Thymus (tissue), 11 donors: ENCODE results near the gene EXPH5. TPM values are rescaled to one million over a fixed set of nuclear protein-coding genes. Genes with fewer than 3 reads are reported as not detected.

Experiments
- DNase-seq, 9 donors: peaks; one replicate each; pipeline ENCODE4 v3.0.0-alpha.2; 2013; ENCODE audit warnings: low spot score in 9 of 9, low read depth in 6 of 9, missing footprints in 1 of 9
- H3K27ac ChIP-seq, 2 donors: one replicate each; pipeline ENCODE4 v1.5.1; 2013; ENCODE audit warnings: control low read depth in 1 of 2, low read depth in 1 of 2, low read length in 1 of 2, mild to moderate bottlenecking in 1 of 2, moderate library complexity in 1 of 2
- H3K27me3 ChIP-seq, 2 donors: one replicate each; pipeline ENCODE4 v1.5.1; 2013; ENCODE audit warnings: low read length in 1 of 2; ENCODE audit not compliant: control insufficient read depth in 2 of 2, insufficient read depth in 1 of 2
- H3K36me3 ChIP-seq, 2 donors: one replicate each; pipeline ENCODE4 v1.5.1; 2013; ENCODE audit warnings: low read length in 1 of 2, mild to moderate bottlenecking in 1 of 2, moderate library complexity in 1 of 2; ENCODE audit not compliant: control insufficient read depth in 2 of 2, insufficient read depth in 2 of 2
- H3K4me1 ChIP-seq, 2 donors: one replicate each; pipeline ENCODE4 v1.5.1; 2013; ENCODE audit warnings: low read length in 2 of 2; ENCODE audit not compliant: control insufficient read depth in 2 of 2, insufficient read depth in 2 of 2
- H3K4me3 ChIP-seq, 2 donors: one replicate each; pipeline ENCODE4 v1.5.1; 2013; ENCODE audit warnings: low read length in 2 of 2, control low read depth in 1 of 2, mild to moderate bottlenecking in 1 of 2
- H3K9me3 ChIP-seq, 2 donors: one replicate each; pipeline ENCODE4 v1.5.1; 2013; ENCODE audit warnings: low read length in 1 of 2, mild to moderate bottlenecking in 1 of 2; ENCODE audit not compliant: control insufficient read depth in 2 of 2, insufficient read depth in 1 of 2
- WGBS: extraction: QIAGEN DNeasy Blood & Tissue Kit; methylation state at CpG from one replicate; pipeline ENCODE4 v1.1.7; 2013; 5-methylcytosine and 5-hydroxymethylcytosine counted together
- polyA plus RNA-seq: library from polyadenylated mRNA; stranded (reverse); fragments of 200-250 nt; gene quantifications from one replicate; pipeline ENCODE4 v1.2.3, GENCODE V29; 2013
- total RNA-seq: library from RNA; stranded (reverse); fragments of 120-200 nt; gene quantifications from one replicate; pipeline ENCODE4 v1.2.4, GENCODE V29; 2013
- donor health status: healthy.

The EXPH5 gene
- total and polyA plus RNA-seq, 2 donors, result 1.8 TPM

- DNase-seq, result no peak
- Histone ChIP-seq H3K4me3 (no peak overlapping the region), H3K4me1 (no peaks in the 10 kb centered on the region), H3K27ac (no peak overlapping the region), H3K36me3 (no peaks in the 10 kb centered on the region), H3K27me3 (no peaks in the 10 kb centered on the region), H3K9me3 (no peaks in the 10 kb centered on the region)
Measured at GRCh38 chr11:108580043-108580442, 13.5 kb downstream of the EXPH5 start.

DNA sequence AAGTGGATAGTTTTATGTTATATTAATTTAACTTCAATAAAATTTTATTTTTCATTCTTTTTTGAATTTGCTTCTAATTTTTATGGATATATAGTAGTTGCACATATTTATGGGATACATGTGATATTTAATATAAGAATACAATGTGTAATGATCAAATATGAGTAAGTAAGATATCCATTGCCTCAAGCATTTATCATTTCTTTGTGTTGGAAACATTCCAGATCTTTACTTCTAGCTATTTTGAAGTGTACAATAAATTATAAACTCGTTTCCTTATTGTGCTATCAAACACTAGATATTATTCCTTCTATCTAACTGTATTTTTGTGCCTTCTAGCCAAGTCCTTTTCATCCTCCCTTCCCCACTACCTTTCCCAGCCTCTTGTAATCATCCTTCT is 17.0 kb downstream of the EXPH5 start:
- Histone ChIP-seq H3K9me3 (no peaks in the 10 kb centered on the region), H3K36me3 (no peaks in the 10 kb centered on the region), H3K4me3 (no peak overlapping the region), H3K27me3 (no peaks in the 10 kb centered on the region), H3K4me1 (no peaks in the 10 kb centered on the region), H3K27ac (no peak overlapping the region)
- DNase-seq, result no peak
- 77% methylated on average over 1 of the region's 1 CpG for WGBS

GRCh38 chr11:108574675-108575074 is 18.9 kb downstream of the EXPH5 start:
- Histone ChIP-seq H3K4me1 (no peaks in the 10 kb centered on the region), H3K27me3 (no peaks in the 10 kb centered on the region), H3K9me3 (no peaks in the 10 kb centered on the region), H3K4me3 (no peak overlapping the region), H3K27ac (no peak overlapping the region), H3K36me3 (no peaks in the 10 kb centered on the region)
- 94% methylated on average over 4 of the region's 4 CpGs for WGBS
- DNase-seq, result no peak

GRCh38 chr11:108571001-108571400 is 22.6 kb downstream of the EXPH5 start:
- H3K4me1 ChIP-seq, result no peaks in the 10 kb centered on the region
- H3K36me3 ChIP-seq, result no peaks in the 10 kb centered on the region
- no peaks in the 10 kb centered on the region for H3K9me3 ChIP-seq
- no peak overlapping the region for H3K27ac ChIP-seq
- DNase-seq, result no peak
- H3K27me3 ChIP-seq, result no peaks in the 10 kb centered on the region
- H3K4me3 ChIP-seq, result no peak overlapping the region
- 91% methylated on average over 2 of the region's 2 CpGs for WGBS

GRCh38 chr11:108569896-108570295 is 23.7 kb downstream of the EXPH5 start:
- H3K4me1 ChIP-seq, result no peaks in the 10 kb centered on the region
- H3K36me3 ChIP-seq, result no peaks in the 10 kb centered on the region
- no peak for DNase-seq
- H3K27me3 ChIP-seq, result no peaks in the 10 kb centered on the region
- no peaks in the 10 kb centered on the region for H3K9me3 ChIP-seq
- WGBS, result 100% methylated on average over 1 of the region's 1 CpG
- no peak overlapping the region for H3K4me3 ChIP-seq
- no peak overlapping the region for H3K27ac ChIP-seq

GRCh38 chr11:108568195-108568858 is 25.2 kb downstream of the EXPH5 start:
- WGBS, result 98% methylated on average over 11 of the region's 11 CpGs
- no peak for DNase-seq

GRCh38 chr11:108565653-108566052 is 27.9 kb downstream of the EXPH5 start:
- H3K27ac ChIP-seq, result no peak overlapping the region
- H3K9me3 ChIP-seq, result no peaks in the 10 kb centered on the region
- no peak overlapping the region for H3K4me3 ChIP-seq
- no peak for DNase-seq
- 98% methylated on average over 3 of the region's 3 CpGs for WGBS
- no peaks in the 10 kb centered on the region for H3K36me3 ChIP-seq
- no peaks in the 10 kb centered on the region for H3K4me1 ChIP-seq
- no peaks in the 10 kb centered on the region for H3K27me3 ChIP-seq

More at GRCh38 chr11:108568195-108568858, 25.2 kb downstream of the EXPH5 start:
- Histone ChIP-seq H3K4me1 (no peaks in the 10 kb centered on the region), H3K36me3 (no peaks in the 10 kb centered on the region), H3K4me3 (no peak overlapping the region), H3K9me3 (no peaks in the 10 kb centered on the region), H3K27ac (no peak overlapping the region), H3K27me3 (no peaks in the 10 kb centered on the region)

- WGBS, result 93% methylated on average over 5 of the region's 5 CpGs
- H3K27ac ChIP-seq, result no peak overlapping the region
Measured at GRCh38 chr11:108562746-108563581, 30.6 kb downstream of the EXPH5 start.

GRCh38 chr11:108561535-108561991 is 32.0 kb downstream of the EXPH5 start:
- Histone ChIP-seq H3K27me3 (no peaks in the 10 kb centered on the region), H3K9me3 (no peaks in the 10 kb centered on the region), H3K36me3 (no peaks in the 10 kb centered on the region), H3K4me3 (no peak overlapping the region), H3K27ac (no peak overlapping the region), H3K4me1 (no peaks in the 10 kb centered on the region)
- WGBS, result 76% methylated on average over 3 of the region's 3 CpGs
- DNase-seq, result no peak

More at GRCh38 chr11:108562746-108563581, 30.6 kb downstream of the EXPH5 start:
- no peaks in the 10 kb centered on the region for H3K27me3 ChIP-seq
- H3K4me1 ChIP-seq, result no peaks in the 10 kb centered on the region
- H3K36me3 ChIP-seq, result no peaks in the 10 kb centered on the region
- DNase-seq, result no peak
- H3K4me3 ChIP-seq, result no peak overlapping the region
- H3K9me3 ChIP-seq, result no peaks in the 10 kb centered on the region
